Heart left ventricle (tissue), 16 donors: Measurements from ENCODE around the gene GRAMD1B. TPM values are rescaled to one million over a fixed set of nuclear protein-coding genes. Genes with fewer than 3 reads are reported as not detected.
"Not testable (repeated sequence)": the region's sequence is repeated elsewhere in the genome, so short reads cannot be mapped to it uniquely, and the experiment has no call there.

Source experiments
- ATAC-seq, 4 donors: fragments of 200-7000 bp; cut with Tn5 transposase; one replicate each; pipeline ENCODE4 v1.9.1; 2020 to 2022; ENCODE audit warnings: moderate library complexity in 4 of 4, mild to moderate bottlenecking in 3 of 4, moderate number of reproducible peaks in 1 of 4
- DNase-seq, 5 donors: peaks; one replicate each; pipeline ENCODE4 v3.0.0-alpha.2; 2020
- H3K27ac ChIP-seq, 12 donors: fragments of 200-600 bp; sonication (generic) in 4 of 12; one replicate each; pipeline versions ENCODE4 v1.5.0 to v1.8.0; 2016 to 2022; ENCODE audit warnings: mild to moderate bottlenecking in 2 of 12
- H3K27me3 ChIP-seq, 9 donors: fragments of 200-600 bp; sonication (generic) in 2 of 9; one replicate each; pipeline versions ENCODE4 v1.5.1 to v1.8.0; 2016 to 2022; ENCODE audit warnings: mild to moderate bottlenecking in 3 of 9
- H3K36me3 ChIP-seq, 9 donors: fragments of 200-600 bp; sonication (generic) in 2 of 9; one replicate each; pipeline versions ENCODE4 v1.5.0 to v1.8.0; 2018 to 2022; ENCODE audit warnings: mild to moderate bottlenecking in 2 of 9
- H3K4me1 ChIP-seq, 12 donors: fragments of 200-600 bp; sonication (generic) in 4 of 12; one replicate each; pipeline versions ENCODE4 v1.5.0 to v1.8.0; 2016 to 2022; ENCODE audit warnings: mild to moderate bottlenecking in 3 of 12
- H3K4me3 ChIP-seq, 12 donors: fragments of 200-600 bp; sonication (generic) in 4 of 12; one replicate each; pipeline versions ENCODE4 v1.5.0 to v1.8.0; 2017 to 2022; ENCODE audit warnings: mild to moderate bottlenecking in 9 of 12, moderate library complexity in 4 of 12
- H3K9me3 ChIP-seq, 12 donors: fragments of 200-600 bp; sonication (generic) in 4 of 12; one replicate each; pipeline versions ENCODE4 v1.5.0 to v1.8.0; 2016 to 2022; ENCODE audit warnings: mild to moderate bottlenecking in 1 of 12
- CTCF ChIP-seq, 12 donors: fragments of 200-600 bp; sonication (generic) in 4 of 12; IDR thresholded peaks; one replicate each; pipeline versions ENCODE4 v1.5.0 to v1.8.0; 2018 to 2022; ENCODE audit warnings: antibody characterized with exemption in 12 of 12, mild to moderate bottlenecking in 5 of 12
- POLR2A ChIP-seq, 2 donors: fragments of 450-650 bp; IDR thresholded peaks; one replicate each; pipeline ENCODE4 v1.6.1; 2017; ENCODE audit warnings: antibody characterized with exemption in 2 of 2, mild to moderate bottlenecking in 2 of 2, moderate library complexity in 2 of 2
- WGBS, 4 donors: extraction: QIAGEN DNeasy Blood & Tissue Kit in 2 of 4; methylation state at CpG; one replicate each; pipeline versions ENCODE4 v1.1.5 to v1.1.7; 2013 to 2018; 5-methylcytosine and 5-hydroxymethylcytosine counted together
- intact Hi-C, 10 donors: fragments of 100-400 bp; cut with DNase I; formaldehyde crosslinking; loops; one replicate each; pipeline versions ENCODE4 v1.11.1 to v1.14.2; 2022
- polyA plus RNA-seq, 2 donors: library from polyadenylated mRNA; stranded (reverse); fragments of 200-250 nt; gene quantifications; one replicate each; pipeline ENCODE4 v1.2.3, GENCODE V29; 2013
- total RNA-seq, 9 donors: library from RNA; depleted of rRNA in 2 of 9; stranded (reverse); fragments of >200 nt in 2 of 9; fragmentation: NEBNext Ultra II Directional in 3 of 9; extraction: Animal tissue kit (Norgen Biotek cat#: 25700) in 3 of 9; gene quantifications; one replicate each; pipeline versions ENCODE4 v1.1.0 to v1.2.4, GENCODE V29; 2016 to 2023
- donor health status: ischemic (EF 13 %, LVEDD 7.1; RV severe dilation, severe dysfunction).
- donor health status: healthy with polysubstance abuse.
- donor health status: DM: no; HTN: yes; CAD: no.
- donor health status: DM: no; HTN: no; CAD: no.
- donor health status: ischemic (EF 25% LVEDD 6.9; RV normal size, moderate dysfunction).
- donor health status: ischemic (EF 25% LVEDD 5.7; RV mildly dilated, moderate dysfunction).
- donor health status: healthy.
- donor health status: DM: yes; HTN: yes; CAD: no.
- donor health status: ischemic (EF 35%, LVEDD 5.7; RV mildly dilated, moderate dysfunction).
- donor health status: nonischemic (EF 11% LVEDD 7.7; RV severe dilation, severe dysfunction).
- donor health status: DM: yes; HTN: yes; CAD: no.
- donor health status: PGD.
- donor health status: ischemic (EF 29% LVEDD 5.4; RV normal size, mild dysfunction).
- donor health status: nonischemic (EF 23%, LVEDD 6.1; RV moderate dilation, normal function).

Gene GRAMD1B
- total and polyA plus RNA-seq, 11 donors, result 8.6 to 42.5 (median 23.0) TPM

- peak overlapping the region in 5 of 12 donors; percentile 69 to 86 (median 77) for H3K27ac ChIP-seq
- no peak overlapping the region for H3K4me3 ChIP-seq
- H3K27me3 ChIP-seq, result no peaks in the 10 kb centered on the region
- WGBS, 4 donors, result 66 to 74% (median 68%) methylated on average over 9 of the region's 9 CpGs
- peaks cover 0 to 12% (median 0%) of the 10 kb centered on the region in 12 donors for H3K9me3 ChIP-seq
- no peaks in the 10 kb centered on the region for H3K36me3 ChIP-seq
- no peak for TF ChIP-seq POLR2A (IDR thresholded peaks at IDR 0.05)
- no peak for TF ChIP-seq CTCF (IDR thresholded peaks at IDR 0.05)
- no peak for DNase-seq
- peaks cover 0 to 30% (median 12%) of the 10 kb centered on the region in 12 donors for H3K4me1 ChIP-seq
- ATAC-seq, result no peak
- intact Hi-C loops, result loop anchor here in 6 of 10 donors (5.0 to 10.0 kb wide), 4 partner anchors 34 to 186 kb away; no protein-coding TSS in a partner anchor
These were observed 88.5 kb downstream of the GRAMD1B start for GRCh38 chr11:123518496-123519054.

GRCh38 chr11:123519055-123519796 is 89.2 kb downstream of the GRAMD1B start:
- DNase-seq (no peak), ATAC-seq (peak; percentile 16 to 73 (median 64))
- TF ChIP-seq POLR2A (IDR thresholded peaks at IDR 0.05), result no peak
- no peak for TF ChIP-seq CTCF (IDR thresholded peaks at IDR 0.05)
- no peaks in the 10 kb centered on the region for H3K27me3 ChIP-seq
- intact Hi-C loops, result loop anchor here in 6 of 10 donors (5.0 to 10.0 kb wide), 4 partner anchors 33 to 186 kb away; no protein-coding TSS in a partner anchor
- H3K4me3 ChIP-seq, result no peak overlapping the region
- peak overlapping the region; percentile 24 to 86 (median 62) for H3K27ac ChIP-seq
- H3K9me3 ChIP-seq, result peaks cover 0 to 12% (median 0%) of the 10 kb centered on the region in 12 donors
- no peaks in the 10 kb centered on the region for H3K36me3 ChIP-seq
- 31 to 48% (median 38%) methylated on average over 11 of the region's 11 CpGs for WGBS, 4 donors
- H3K4me1 ChIP-seq, result peaks cover 0 to 31% (median 13%) of the 10 kb centered on the region in 12 donors

- Histone ChIP-seq H3K27ac (peak overlapping the region; percentile 24 to 86 (median 62)), H3K36me3 (no peaks in the 10 kb centered on the region), H3K9me3 (peaks cover 0 to 12% (median 0%) of the 10 kb centered on the region in 12 donors), H3K27me3 (no peaks in the 10 kb centered on the region), H3K4me3 (no peak overlapping the region), H3K4me1 (peaks cover 0 to 37% (median 13%) of the 10 kb centered on the region in 12 donors)
- TF ChIP-seq POLR2A (IDR thresholded peaks at IDR 0.05) (no peak), CTCF (IDR thresholded peaks at IDR 0.05) (no peak)
- intact Hi-C loops, result loop anchor here in 6 of 10 donors (5.0 to 10.0 kb wide), 4 partner anchors 33 to 185 kb away; no protein-coding TSS in a partner anchor
- DNase-seq, result peak in 1 of 5 donors; percentile 35
- WGBS, 4 donors, result 42 to 51% (median 43%) methylated on average over 7 of the region's 7 CpGs
- ATAC-seq, result peak; percentile 18 to 61 (median 40)
These were observed 89.7 kb downstream of the GRAMD1B start for GRCh38 chr11:123519797-123520193.

- Histone ChIP-seq H3K27ac (peak overlapping the region in 7 of 12 donors; percentile 17 to 86 (median 76)), H3K4me1 (peaks cover 0 to 44% (median 16%) of the 10 kb centered on the region in 12 donors), H3K9me3 (peaks cover 0 to 12% (median 0%) of the 10 kb centered on the region in 12 donors)
- ATAC-seq, H3K36me3 ChIP-seq, H3K27me3 ChIP-seq, intact Hi-C loops, DNase-seq, H3K4me3 ChIP-seq: not testable (repeated sequence)
- WGBS, 4 donors, result 94 to 98% (median 96%) methylated on average over 6 of the region's 6 CpGs
These were observed 90.4 kb downstream of the GRAMD1B start for GRCh38 chr11:123520476-123520875.
